NCI-H510A treated with DMSO at 0.1 percent for 48 hours (cell line): ENCODE data around the gene RIOK2.

Source experiments
- DNase-seq: peaks from one replicate; lab custom pipeline; 2025; lab: John Stamatoyannopoulos, UW

The RIOK2 gene

GRCh38 chr5:97124335-97124734 lies 58.7 kb downstream of the RIOK2 start:
- no peak for DNase-seq

GRCh38 chr5:97121848-97122247 lies 61.2 kb downstream of the RIOK2 start:
- DNase-seq: no peak

GRCh38 chr5:97120195-97120594 lies 62.9 kb downstream of the RIOK2 start:
- no peak for DNase-seq

GRCh38 chr5:97119007-97119390 lies 64.0 kb downstream of the RIOK2 start:
- DNase-seq: no peak

- no peak for DNase-seq
Observed at GRCh38 chr5:97118261-97119006, 64.6 kb downstream of the RIOK2 start.

- no peak for DNase-seq
Observed at GRCh38 chr5:97115932-97116331, 67.1 kb downstream of the RIOK2 start.

- DNase-seq: no peak
Observed at GRCh38 chr5:97112230-97112629, 70.8 kb downstream of the RIOK2 start.

- no peak for DNase-seq
Observed at GRCh38 chr5:97111616-97112015, 71.4 kb downstream of the RIOK2 start.

- DNase-seq: no peak
Observed at GRCh38 chr5:97111004-97111403, 72.0 kb downstream of the RIOK2 start.
